H1 (cell line): ENCODE measurements around the gene HNF1A. TPM values are rescaled to one million over a fixed set of nuclear protein-coding genes. Genes with fewer than 3 reads are reported as not detected.

Experiments
- CTCF ChIA-PET: fragments of 300-600 bp; sonication (Branson Sonifier 250); formaldehyde crosslinking; loops from one replicate; lab custom pipeline; 2021; ENCODE audit not compliant: partially characterized antibody; lab: Charles Lee
- POLR2A ChIA-PET: fragments of 300-600 bp; sonication (Branson Sonifier 250); formaldehyde crosslinking; loops from one replicate; lab custom pipeline; 2021; ENCODE audit warnings: inconsistent platforms; ENCODE audit not compliant: partially characterized antibody; lab: Charles Lee
- DNase-seq, 2 experiments: peaks; one replicate each; pipeline versions ENCODE4 v3.0.0 to v3.0.0-alpha.2; 2010 to 2022; ENCODE audit warnings: low spot score in 2 of 2, low read depth in 1 of 2, mixed read lengths in 1 of 2
- FAIRE-seq: peaks from 2 replicates; lab custom pipeline; 2011; peaks lifted over from hg19 to GRCh38; lab: Jason Lieb, UNC
- H2AFZ ChIP-seq: 2 replicates; pipeline ENCODE4 v1.8.1; 2012; ENCODE audit warnings: low read length, inconsistent platforms
- H2AK5ac ChIP-seq: 2 replicates; pipeline ENCODE4 v1.6.1; 2013; ENCODE audit warnings: low read depth, low read length
- H2BK120ac ChIP-seq: replicated peaks from 2 replicates; pipeline ENCODE3; 2013; ENCODE audit warnings: low read depth, low read length, inconsistent platforms
- H2BK12ac ChIP-seq: 2 replicates; pipeline ENCODE4 v1.6.1; 2013; ENCODE audit warnings: low read depth, low read length
- H2BK15ac ChIP-seq: 2 replicates; pipeline ENCODE4 v1.6.1; 2013; ENCODE audit warnings: low read length
- H2BK20ac ChIP-seq: 2 replicates; pipeline ENCODE4 v1.6.1; 2013; ENCODE audit warnings: low read length
- H2BK5ac ChIP-seq: 2 replicates; pipeline ENCODE4 v1.6.1; 2013; ENCODE audit warnings: low read depth, low read length
- H3K14ac ChIP-seq: 2 replicates; pipeline ENCODE4 v1.6.1; 2013; ENCODE audit warnings: inconsistent platforms; ENCODE audit not compliant: insufficient read length
- H3K18ac ChIP-seq: 2 replicates; pipeline ENCODE4 v1.6.1; 2013; ENCODE audit warnings: low read length; ENCODE audit errors: extremely low read depth
- H3K23ac ChIP-seq: 2 replicates; pipeline ENCODE4 v1.6.1; 2013; ENCODE audit warnings: inconsistent platforms; ENCODE audit not compliant: insufficient read length
- H3K23me2 ChIP-seq: 2 replicates; pipeline ENCODE4 v1.6.1; 2013; ENCODE audit warnings: low read depth, low read length
- H3K27ac ChIP-seq: 2 replicates; pipeline ENCODE4 v1.6.1; 2011; ENCODE audit warnings: low read depth, low read length, inconsistent platforms
- H3K27me3 ChIP-seq, 4 experiments: replicated peaks in 1 of 4; 1 replicate in 1 of 4; 2 replicates in 3 of 4; pipeline versions ENCODE4 v1.6.1 to v1.8.1; 2011 to 2013; ENCODE audit warnings: low read length in 3 of 4, mild to moderate bottlenecking in 3 of 4, inconsistent platforms in 2 of 4, mixed read lengths in 2 of 4, moderate library complexity in 1 of 4; ENCODE audit not compliant: control insufficient read depth in 3 of 4, insufficient read depth in 3 of 4; ENCODE audit errors: extremely low read depth in 1 of 4
- H3K36me3 ChIP-seq, 4 experiments: 2 replicates each; pipeline versions ENCODE4 v1.6.1 to v1.8.1; 2011 to 2013; ENCODE audit warnings: mild to moderate bottlenecking in 4 of 4, low read length in 3 of 4, moderate library complexity in 2 of 4, control low read depth in 1 of 4, inconsistent platforms in 1 of 4; ENCODE audit not compliant: insufficient read depth in 4 of 4, control insufficient read depth in 2 of 4
- H3K4ac ChIP-seq: replicated peaks from 2 replicates; pipeline ENCODE3; 2013; ENCODE audit warnings: low read length, low read depth, mixed read lengths, inconsistent platforms; ENCODE audit not compliant: insufficient read length
- H3K4me1 ChIP-seq, 4 experiments: replicated peaks in 1 of 4; 1 replicate in 1 of 4; 2 replicates in 3 of 4; pipeline versions ENCODE4 v1.6.1 to v1.8.1; 2011 to 2013; ENCODE audit warnings: low read length in 3 of 4, inconsistent platforms in 2 of 4, mixed read lengths in 1 of 4; ENCODE audit not compliant: insufficient read depth in 4 of 4, control insufficient read depth in 3 of 4
- H3K4me2 ChIP-seq, 2 experiments: 2 replicates each; pipeline versions ENCODE4 v1.6.1 to v1.8.1; 2011 to 2013; ENCODE audit warnings: low read depth in 2 of 2, low read length in 2 of 2, control low read depth in 1 of 2, inconsistent platforms in 1 of 2, mild to moderate bottlenecking in 1 of 2; ENCODE audit not compliant: insufficient read depth in 1 of 2
- H3K4me3 ChIP-seq, 4 experiments: fragments of 200-600, 300-600 bp in 1 of 4; sonication (generic), shearing (Covaris generic), sonication (Bioruptor Twin) in 1 of 4; 2 replicates each; pipeline versions ENCODE4 v1.5.1 to v1.8.1; 2011 to 2016; ENCODE audit warnings: low read length in 4 of 4, low read depth in 3 of 4, control low read depth in 2 of 4, inconsistent platforms in 2 of 4, mild to moderate bottlenecking in 2 of 4, mixed read lengths in 1 of 4, moderate library complexity in 1 of 4; ENCODE audit not compliant: insufficient read depth in 2 of 4; ENCODE audit errors: extremely low read depth in 1 of 4
- H3K56ac ChIP-seq: replicated peaks from 2 replicates; pipeline ENCODE3; 2013; ENCODE audit warnings: low read depth, mild to moderate bottlenecking, mixed read lengths, low read length, inconsistent platforms; ENCODE audit not compliant: insufficient read length
- H3K79me1 ChIP-seq: 2 replicates; pipeline ENCODE4 v1.6.1; 2013; ENCODE audit warnings: low read depth, low read length, control low read depth
- H3K79me2 ChIP-seq, 2 experiments: 2 replicates each; pipeline versions ENCODE4 v1.6.1 to v1.8.1; 2012 to 2013; ENCODE audit warnings: low read length in 2 of 2, mild to moderate bottlenecking in 2 of 2, inconsistent platforms in 1 of 2; ENCODE audit not compliant: insufficient read depth in 2 of 2, control insufficient read depth in 1 of 2
- H3K9ac ChIP-seq, 4 experiments: replicated peaks in 1 of 4; 1 replicate in 1 of 4; 2 replicates in 3 of 4; pipeline versions ENCODE4 v1.6.1 to v1.8.1; 2011 to 2013; ENCODE audit warnings: low read depth in 3 of 4, low read length in 3 of 4, control low read depth in 2 of 4, mild to moderate bottlenecking in 2 of 4, moderate library complexity in 2 of 4, inconsistent platforms in 1 of 4; ENCODE audit errors: extremely low read depth in 1 of 4
- H3K9me3 ChIP-seq, 2 experiments: 2 replicates each; pipeline versions ENCODE4 v1.6.1 to v1.8.1; 2012 to 2013; ENCODE audit warnings: mild to moderate bottlenecking in 2 of 2, moderate library complexity in 2 of 2, control low read depth in 1 of 2, inconsistent platforms in 1 of 2, low read depth in 1 of 2, low read length in 1 of 2, mixed read lengths in 1 of 2; ENCODE audit not compliant: insufficient read depth in 2 of 2
- H4K20me1 ChIP-seq, 2 experiments: replicated peaks in 1 of 2; 2 replicates each; pipeline versions ENCODE3 to v1.8.1; 2011 to 2013; ENCODE audit warnings: inconsistent platforms in 2 of 2, low read length in 2 of 2, mild to moderate bottlenecking in 1 of 2; ENCODE audit not compliant: insufficient read depth in 2 of 2, control insufficient read depth in 1 of 2
- H4K5ac ChIP-seq: 2 replicates; pipeline ENCODE4 v1.6.1; 2013; ENCODE audit warnings: low read length, low read depth, mixed read lengths, inconsistent platforms; ENCODE audit not compliant: insufficient read length
- H4K8ac ChIP-seq: 2 replicates; pipeline ENCODE4 v1.8.0; 2013; ENCODE audit warnings: mild to moderate bottlenecking, moderate library complexity, low read length, inconsistent platforms; ENCODE audit not compliant: insufficient read depth; ENCODE audit errors: extremely low read depth
- H4K91ac ChIP-seq: replicated peaks from 2 replicates; pipeline ENCODE3; 2013; ENCODE audit warnings: low read length, mixed read lengths, inconsistent platforms; ENCODE audit not compliant: insufficient read length
- CBX5 ChIP-seq: fragments of 300-800, 300-1000 bp; sonication (generic); IDR thresholded peaks from 2 replicates; pipeline ENCODE4 v1.7.1; 2016; ENCODE audit warnings: antibody characterized with exemption, low read length, low read depth
- CHD1 ChIP-seq: IDR thresholded peaks from 2 replicates; pipeline ENCODE4 v1.6.1; 2012; ENCODE audit warnings: low read depth, low read length, improper control_type of control experiment
- JUND ChIP-seq: IDR thresholded peaks from 2 replicates; pipeline ENCODE4 v1.6.1; 2011; ENCODE audit warnings: mild to moderate bottlenecking, improper control_type of control experiment, low read length
- NRF1 ChIP-seq: IDR thresholded peaks from 2 replicates; pipeline ENCODE4 v1.6.1; 2011; ENCODE audit warnings: mild to moderate bottlenecking, low read depth, low read length, improper control_type of control experiment
- SIRT6 ChIP-seq: IDR thresholded peaks from one replicate; pipeline ENCODE4 v1.7.1; 2012; ENCODE audit warnings: low read length, inconsistent platforms
- TBP ChIP-seq: IDR thresholded peaks from 2 replicates; pipeline ENCODE4 v1.6.1; 2011; ENCODE audit warnings: low read depth, low read length, improper control_type of control experiment
- WGBS, 2 experiments: shearing (Covaris generic) in 1 of 2; methylation state at CpG; one replicate each; pipeline versions ENCODE4 v1.1.6 to v1.1.7; 2013 to 2015; ENCODE audit warnings: low lambda C conversion rate in 2 of 2, mixed read lengths in 2 of 2, inconsistent platforms in 1 of 2, low coverage in 1 of 2, missing lambda C conversion rate in 1 of 2; ENCODE audit not compliant: insufficient replicate concordance in 2 of 2, insufficient coverage in 1 of 2, insufficient read length in 1 of 2; ENCODE audit errors: extremely low coverage in 1 of 2, missing lambda C conversion rate in 1 of 2; 5-methylcytosine and 5-hydroxymethylcytosine counted together
- polyA plus RNA-seq, 7 experiments: library from polyadenylated mRNA; depleted of rRNA in 3 of 7; stranded (reverse) in 5 of 7; unstranded in 2 of 7; fragments of >200 nt in 5 of 7; fragments of 200-250 nt in 2 of 7; gene quantifications; 1 replicate in 5 of 7; 2 replicates in 1 of 7; 4 replicates in 1 of 7; pipeline versions ENCODE4 v1.2.1 to v1.2.3, GENCODE V29; 2011 to 2013; ENCODE audit warnings: missing spikeins in 2 of 7, mixed read lengths in 2 of 7
- total RNA-seq: library from RNA; stranded (reverse); fragmentation: NEBNext Ultra II Directional; extraction: Animal tissue kit (Norgen Biotek cat#: 25700); gene quantifications from 2 replicates; pipeline ENCODE4 v1.2.1, GENCODE V29; 2021

The HNF1A gene
- total and polyA plus RNA-seq, 2 of the 8 experiments (the other 6 are each of a cell fraction or from before 2014, with no cell fraction given): not detected

DNA sequence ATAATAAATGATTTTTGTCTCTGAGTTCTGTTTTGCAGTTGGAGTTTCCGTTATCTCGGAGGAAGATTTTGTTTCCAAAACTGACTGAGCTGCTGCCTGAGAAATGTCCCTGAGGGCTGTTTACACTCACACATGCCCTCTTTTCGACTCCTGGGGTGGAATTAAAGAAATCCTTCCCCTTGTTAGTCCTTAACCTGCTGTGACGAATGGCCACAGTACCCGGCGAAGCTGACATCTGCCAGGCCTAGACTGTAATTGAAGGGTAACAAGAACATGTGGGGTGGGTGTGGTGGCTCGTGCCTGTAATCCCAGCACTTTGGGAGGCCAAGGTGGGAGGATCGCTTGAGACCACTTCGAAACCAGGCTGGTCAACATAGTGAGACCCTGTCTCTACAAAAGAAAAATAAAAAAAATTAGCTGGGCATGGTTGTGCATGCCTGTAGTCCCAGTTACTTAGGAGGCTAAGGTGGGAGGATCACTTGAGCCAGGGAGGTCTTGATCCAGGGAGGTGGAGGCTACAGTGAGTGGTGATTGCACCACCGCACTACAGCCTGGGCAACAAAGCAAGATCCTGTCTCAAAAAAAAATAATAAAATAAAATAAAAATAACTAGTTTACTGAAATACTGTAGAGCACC lies 52.4 kb downstream of the HNF1A start:
- H4K8ac ChIP-seq: no peak overlapping the region
- DNase-seq (no peak), FAIRE-seq (no peak)
- no peak overlapping the region for H3K18ac ChIP-seq
- TF ChIP-seq NRF1 (no peak), CBX5 (no peak), SIRT6 (no peak), CHD1 (no peak), JUND (no peak), TBP (no peak)
- H3K9ac ChIP-seq: no peak overlapping the region
- H3K27me3 ChIP-seq: no peaks in the 10 kb centered on the region
- H2BK120ac ChIP-seq: no peak overlapping the region
- no peak overlapping the region for H2BK5ac ChIP-seq
- no peaks in the 10 kb centered on the region for H3K79me2 ChIP-seq
- 90% methylated on average over 10 of the region's 10 CpGs; no CpG with 5 or more reads in 1 of the 2 experiments for WGBS, 2 experiments
- H2AK5ac ChIP-seq: no peak overlapping the region
- no peak overlapping the region for H2BK15ac ChIP-seq
- no peak overlapping the region for H3K14ac ChIP-seq
- ChIA-PET POLR2A (interaction anchor here (0.7 kb wide), 1 partner anchor 382 kb away, joined by 4 read pairs; no protein-coding TSS in a partner anchor), CTCF (interaction anchor here (0.7 to 2.0 kb wide), 4 partner anchors 21 to 33 kb away, joined by 3 to 6 read pairs (median 4); no protein-coding TSS in a partner anchor)
- H2AFZ ChIP-seq: no peak overlapping the region
- no peak overlapping the region for H4K91ac ChIP-seq
- H3K4me2 ChIP-seq: no peak overlapping the region
- no peak overlapping the region for H3K4me3 ChIP-seq
- no peak overlapping the region for H2BK20ac ChIP-seq
- no peaks in the 10 kb centered on the region for H3K9me3 ChIP-seq
- no peak overlapping the region for H2BK12ac ChIP-seq
- H3K56ac ChIP-seq: no peak overlapping the region
- H3K27ac ChIP-seq: no peak overlapping the region
- H4K5ac ChIP-seq: no peak overlapping the region
- H3K23ac ChIP-seq: no peak overlapping the region
- H3K79me1 ChIP-seq: no peaks in the 10 kb centered on the region
- no peaks in the 10 kb centered on the region for H3K36me3 ChIP-seq
- H3K23me2 ChIP-seq: no peaks in the 10 kb centered on the region
- H4K20me1 ChIP-seq: no peaks in the 10 kb centered on the region
- no peak overlapping the region for H3K4ac ChIP-seq
- peaks cover 0 to 5% (median 4%) of the 10 kb centered on the region in 4 experiments; a peak in 4 of 7 replicates for H3K4me1 ChIP-seq
